Peyer's patch (tissue), 4 donors: ENCODE measurements around the gene BHLHE23.

Experiments
- CTCF ChIP-seq, 6 experiments: fragments of 450-650 bp in 4 of 6; fragments of 200-600 bp in 2 of 6; sonication (generic) in 1 of 6; IDR thresholded peaks; one replicate each; pipeline ENCODE4 v1.5.1; 2017 to 2019; ENCODE audit warnings: antibody characterized with exemption in 6 of 6, mild to moderate bottlenecking in 3 of 6, moderate library complexity in 1 of 6
- POLR2A ChIP-seq, 2 donors: fragments of 450-650 bp; IDR thresholded peaks; one replicate each; pipeline ENCODE4 v1.5.1; 2017; ENCODE audit warnings: antibody characterized with exemption in 2 of 2, mild to moderate bottlenecking in 2 of 2, moderate library complexity in 2 of 2

DNA sequence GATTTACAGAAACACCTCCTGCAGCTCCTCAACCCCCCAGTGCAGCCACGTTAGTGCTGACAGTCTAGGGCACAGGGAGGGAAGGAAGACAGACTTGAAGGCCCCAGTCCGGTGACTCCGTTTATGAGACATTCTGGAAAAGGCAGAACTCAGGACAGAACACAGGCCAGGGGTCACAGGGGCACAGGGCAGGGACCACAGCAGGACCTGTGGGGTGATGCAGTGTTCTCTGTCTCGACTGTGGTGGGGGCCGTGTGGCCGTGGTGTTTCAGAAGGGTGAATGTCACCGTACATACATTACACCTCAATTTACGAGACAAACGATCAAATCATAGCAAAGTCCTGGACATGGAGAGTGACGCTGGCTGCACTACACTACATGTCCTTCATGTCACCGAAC lies 11.3 kb downstream of the BHLHE23 start:
- TF ChIP-seq CTCF (IDR thresholded peaks at IDR 0.05) (no peak), POLR2A (IDR thresholded peaks at IDR 0.05) (no peak)
